Measurements from ENCODE around the gene OR2K2. TPM values are rescaled to one million over a fixed set of nuclear protein-coding genes. Genes with fewer than 3 reads are reported as not detected.

OR2K2 gene
- total RNA-seq, 1 experiment from 2014 or later: not detected

GRCh38 chr9:111294691-111295451, 35.2 kb downstream of the OR2K2 start:
- ChIA-PET POLR2A (no interaction called here), CTCF (no interaction called here)
- H3K27me3 ChIP-seq (ENCODE audit: control insufficient read depth, insufficient read depth, low read length): no peaks in the 10 kb centered on the region
- peaks cover 6% of the 10 kb centered on the region; the same call in 1 of the 2 replicates for H3K4me1 ChIP-seq (ENCODE audit: control insufficient read depth, insufficient read depth, low read length)
- no peak for DNase-seq (ENCODE audit: low read depth, low spot score)
- BruUV-seq (replicated peaks): no TSS peak
- intact Hi-C loops (cut with micrococcal nuclease; ENCODE audit: unreplicated experiment) (loop anchor here (5.0 kb wide), 1 partner anchor 258 kb away; the partner anchor contains the start of gene LPAR1), in situ Hi-C loops (cut with HindIII; ENCODE audit: low pct_unique_long_range_greater_than_20kb, low sequenced_read_pairs) (no loop called here)
- ATAC-seq: no peak
- no peaks in the 10 kb centered on the region for H3K36me3 ChIP-seq (ENCODE audit: control insufficient read depth, insufficient read depth, low read length)
- no peaks in the 10 kb centered on the region for H3K9me3 ChIP-seq (ENCODE audit: control insufficient read depth, insufficient read depth, low read depth, low read length)
- H3K4me3 ChIP-seq (ENCODE audit: low read depth in 2 of 2, low read length in 2 of 2): no peak overlapping the region
- H3K27ac ChIP-seq (ENCODE audit: low read length): no peak overlapping the region
- TF ChIP-seq POLR2AphosphoS5 (IDR thresholded peaks at IDR 0.05; ENCODE audit: low read depth, low read length) (no peak), SIN3A (IDR thresholded peaks at IDR 0.05; ENCODE audit: borderline replicate concordance, insufficient read depth, low read depth, low read length) (no peak), REST (IDR thresholded peaks at IDR 0.05; ENCODE audit: insufficient read depth in 1 of 2, low read depth in 2 of 2, low read length in 1 of 2) (no peak), TCF7L2 (IDR thresholded peaks at IDR 0.05; ENCODE audit: low read depth, low read length) (no peak)
- TF ChIP-seq, protein P1, sequence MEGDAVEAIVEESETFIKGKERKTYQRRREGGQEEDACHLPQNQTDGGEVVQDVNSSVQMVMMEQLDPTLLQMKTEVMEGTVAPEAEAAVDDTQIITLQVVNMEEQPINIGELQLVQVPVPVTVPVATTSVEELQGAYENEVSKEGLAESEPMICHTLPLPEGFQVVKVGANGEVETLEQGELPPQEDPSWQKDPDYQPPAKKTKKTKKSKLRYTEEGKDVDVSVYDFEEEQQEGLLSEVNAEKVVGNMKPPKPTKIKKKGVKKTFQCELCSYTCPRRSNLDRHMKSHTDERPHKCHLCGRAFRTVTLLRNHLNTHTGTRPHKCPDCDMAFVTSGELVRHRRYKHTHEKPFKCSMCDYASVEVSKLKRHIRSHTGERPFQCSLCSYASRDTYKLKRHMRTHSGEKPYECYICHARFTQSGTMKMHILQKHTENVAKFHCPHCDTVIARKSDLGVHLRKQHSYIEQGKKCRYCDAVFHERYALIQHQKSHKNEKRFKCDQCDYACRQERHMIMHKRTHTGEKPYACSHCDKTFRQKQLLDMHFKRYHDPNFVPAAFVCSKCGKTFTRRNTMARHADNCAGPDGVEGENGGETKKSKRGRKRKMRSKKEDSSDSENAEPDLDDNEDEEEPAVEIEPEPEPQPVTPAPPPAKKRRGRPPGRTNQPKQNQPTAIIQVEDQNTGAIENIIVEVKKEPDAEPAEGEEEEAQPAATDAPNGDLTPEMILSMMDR (IDR thresholded peaks at IDR 0.05): no peak

GRCh38 chr9:111287127-111287526, 42.9 kb downstream of the OR2K2 start:
- ChIA-PET POLR2A (no interaction called here), CTCF (no interaction called here)
- Histone ChIP-seq H3K27me3 (ENCODE audit: control insufficient read depth, insufficient read depth, low read length) (no peaks in the 10 kb centered on the region), H3K9me3 (ENCODE audit: control insufficient read depth, insufficient read depth, low read depth, low read length) (no peaks in the 10 kb centered on the region), H3K4me3 (ENCODE audit: low read depth in 2 of 2, low read length in 2 of 2) (no peak overlapping the region), H3K4me1 (ENCODE audit: control insufficient read depth, insufficient read depth, low read length) (no peaks in the 10 kb centered on the region), H3K27ac (ENCODE audit: low read length) (no peak overlapping the region), H3K36me3 (ENCODE audit: control insufficient read depth, insufficient read depth, low read length) (no peaks in the 10 kb centered on the region)
- no peak for DNase-seq (ENCODE audit: low read depth, low spot score)
- intact Hi-C loops (cut with micrococcal nuclease; ENCODE audit: unreplicated experiment): no loop called here
- BruUV-seq (replicated peaks): no TSS peak
- no peak for ATAC-seq
- in situ Hi-C loops (cut with HindIII; ENCODE audit: low pct_unique_long_range_greater_than_20kb, low sequenced_read_pairs): no loop called here
- TF ChIP-seq, protein P1 (IDR thresholded peaks at IDR 0.05): no peak
- no peak for TF ChIP-seq POLR2AphosphoS5 (IDR thresholded peaks at IDR 0.05; ENCODE audit: low read depth, low read length)
- no peak for TF ChIP-seq REST (IDR thresholded peaks at IDR 0.05; ENCODE audit: insufficient read depth in 1 of 2, low read depth in 2 of 2, low read length in 1 of 2)
- TF ChIP-seq SIN3A (IDR thresholded peaks at IDR 0.05; ENCODE audit: borderline replicate concordance, insufficient read depth, low read depth, low read length): no peak
- TF ChIP-seq TCF7L2 (IDR thresholded peaks at IDR 0.05; ENCODE audit: low read depth, low read length): no peak

Measured in Panc1 (cell line).